Erythroblast (primary cell): Measurements from ENCODE around the gene ZDHHC23.

Experiments
- GATA1 ChIP-seq: IDR thresholded peaks from 2 replicates; pipeline ENCODE4 v1.6.1; 2011; ENCODE audit warnings: low read depth, mild to moderate bottlenecking, control low read depth, low read length, moderate library complexity
- POLR2A ChIP-seq: IDR thresholded peaks from 2 replicates; pipeline ENCODE4 v1.6.1; 2011; ENCODE audit warnings: mild to moderate bottlenecking, low read length

- no peak for TF ChIP-seq POLR2A
- no peak for TF ChIP-seq GATA1
Measured at GRCh38 chr3:113910966-113911365, 36.8 kb upstream of the ZDHHC23 start.
